SK-N-SH (cell line): ENCODE results near the gene GPR75. TPM values are rescaled to one million over a fixed set of nuclear protein-coding genes. Genes with fewer than 3 reads are reported as not detected.

Source experiments
- CTCF ChIA-PET: fragments of 300-600, 350-600 bp; formaldehyde crosslinking; extraction: SDS; loops from one replicate; lab custom pipeline; 2021; lab: Yijun Ruan, JAX
- POLR2A ChIA-PET: fragments of 350-600 bp; sonication (Branson Sonifier 250); formaldehyde crosslinking; extraction: SDS; loops from one replicate; lab custom pipeline; 2020; ENCODE audit warnings: antibody characterized with exemption, inconsistent platforms; lab: Yijun Ruan, JAX
- DNase-seq: peaks from one replicate; pipeline ENCODE4 v3.0.0; 2012
- H2AFZ ChIP-seq: fragments of 200-600 bp; sonication (generic); 2 replicates; pipeline ENCODE4 v1.8.1; 2016; ENCODE audit warnings: antibody characterized with exemption, mild to moderate bottlenecking, low read depth
- H3F3A ChIP-seq: fragments of 200-600 bp; sonication (generic); replicated peaks from 2 replicates; pipeline ENCODE3; 2016; ENCODE audit warnings: antibody characterized with exemption, mild to moderate bottlenecking; ENCODE audit not compliant: insufficient read depth
- H3K27ac ChIP-seq, 2 experiments: fragments of 200-500 bp in 1 of 2; fragments of 200-600 bp in 1 of 2; sonication (Bioruptor generic) in 1 of 2; sonication (generic), shearing (Covaris generic) in 1 of 2; 2 replicates each; pipeline versions ENCODE4 v1.5.1 to v1.6.1; 2014 to 2016; ENCODE audit warnings: low read depth in 2 of 2, inconsistent platforms in 1 of 2, low read length in 1 of 2, mild to moderate bottlenecking in 1 of 2, mixed read lengths in 1 of 2
- H3K27me3 ChIP-seq: fragments of 200-600 bp; sonication (generic), shearing (Covaris generic); 2 replicates; pipeline ENCODE4 v1.6.1; 2016; ENCODE audit warnings: mixed run types; ENCODE audit not compliant: insufficient read depth
- H3K36me3 ChIP-seq, 2 experiments: fragments of 200-500 bp in 1 of 2; fragments of 200-600 bp in 1 of 2; sonication (Bioruptor generic) in 1 of 2; sonication (generic) in 1 of 2; replicated peaks in 1 of 2; 2 replicates each; pipeline versions ENCODE3 to v1.5.1; 2014 to 2016; ENCODE audit warnings: low read length in 1 of 2, mild to moderate bottlenecking in 1 of 2; ENCODE audit not compliant: insufficient read depth in 2 of 2, control insufficient read depth in 1 of 2
- H3K4me1 ChIP-seq, 2 experiments: fragments of 200-500 bp in 1 of 2; fragments of 200-600 bp in 1 of 2; sonication (Bioruptor generic) in 1 of 2; sonication (generic), shearing (Covaris generic) in 1 of 2; 2 replicates each; pipeline versions ENCODE4 v1.5.1 to v1.6.1; 2014 to 2016; ENCODE audit warnings: low read depth in 1 of 2, low read length in 1 of 2, mixed run types in 1 of 2; ENCODE audit not compliant: insufficient read depth in 2 of 2, control insufficient read depth in 1 of 2
- H3K4me2 ChIP-seq: fragments of 200-600 bp; sonication (generic), shearing (Covaris generic); 2 replicates; pipeline ENCODE4 v1.6.1; 2017; ENCODE audit warnings: mixed run types
- H3K4me3 ChIP-seq, 2 experiments: fragments of 200-500 bp in 1 of 2; fragments of 200-600 bp in 1 of 2; sonication (Bioruptor generic) in 1 of 2; sonication (generic), shearing (Covaris generic) in 1 of 2; 2 replicates each; pipeline versions ENCODE4 v1.5.1 to v1.8.1; 2014 to 2016; ENCODE audit warnings: low read depth in 2 of 2, inconsistent platforms in 1 of 2, low read length in 1 of 2, mild to moderate bottlenecking in 1 of 2, mixed read lengths in 1 of 2, moderate library complexity in 1 of 2
- H3K79me2 ChIP-seq: fragments of 200-600 bp; sonication (generic); 2 replicates; pipeline ENCODE4 v1.8.1; 2017; ENCODE audit warnings: mild to moderate bottlenecking; ENCODE audit not compliant: insufficient read depth
- H3K9ac ChIP-seq: fragments of 200-600 bp; sonication (generic); 2 replicates; pipeline ENCODE4 v1.6.1; 2017; ENCODE audit warnings: mixed run types
- H3K9me2 ChIP-seq: fragments of 200-600 bp; sonication (generic); 2 replicates; pipeline ENCODE4 v1.6.1; 2017; ENCODE audit warnings: mixed run types
- H3K9me3 ChIP-seq: fragments of 200-600 bp; sonication (generic); 2 replicates; pipeline ENCODE4 v1.6.1; 2017; ENCODE audit warnings: mixed run types, mild to moderate bottlenecking, moderate library complexity
- H4K20me1 ChIP-seq: fragments of 200-600 bp; sonication (generic); 2 replicates; pipeline ENCODE4 v1.6.1; 2017; ENCODE audit warnings: mild to moderate bottlenecking, mixed run types; ENCODE audit not compliant: insufficient read depth
- CHD2 ChIP-seq: fragments of 150-350 bp; IDR thresholded peaks from 2 replicates; pipeline ENCODE4 v1.6.1; 2018; ENCODE audit warnings: low read length; ENCODE audit not compliant: partially characterized antibody
- ELF1 ChIP-seq: IDR thresholded peaks from 2 replicates; pipeline ENCODE4 v1.4.0; 2012
- GATA2 ChIP-seq: sonication (generic); formaldehyde crosslinking; IDR thresholded peaks from 2 replicates; pipeline ENCODE4 v1.5.0; 2020; ENCODE audit warnings: mild to moderate bottlenecking, missing genetic modification reagents
- MEF2A ChIP-seq: IDR thresholded peaks from 2 replicates; pipeline ENCODE4 v1.4.0; 2012; ENCODE audit warnings: low read depth, borderline replicate concordance
- MXI1 ChIP-seq: IDR thresholded peaks from 2 replicates; pipeline ENCODE4 v1.6.1; 2012; ENCODE audit warnings: mild to moderate bottlenecking, low read depth, low read length, improper control_type of control experiment
- RAD21 ChIP-seq: IDR thresholded peaks from 2 replicates; pipeline ENCODE4 v1.6.1; 2012; ENCODE audit warnings: mild to moderate bottlenecking, low read length
- RCOR1 ChIP-seq: fragments of 150-350 bp; IDR thresholded peaks from 2 replicates; pipeline ENCODE4 v1.6.1; 2017; ENCODE audit warnings: antibody characterized with exemption, low read length
- RFX5 ChIP-seq: IDR thresholded peaks from 2 replicates; pipeline ENCODE4 v1.6.1; 2012; ENCODE audit warnings: mild to moderate bottlenecking, improper control_type of control experiment, low read length
- TCF12 ChIP-seq: IDR thresholded peaks from 2 replicates; pipeline ENCODE4 v1.4.0; 2012
- WGBS: methylation state at CpG from one replicate; pipeline ENCODE4 v1.1.6; 2017; ENCODE audit warnings: low lambda C conversion rate; 5-methylcytosine and 5-hydroxymethylcytosine counted together
- polyA plus RNA-seq, 3 experiments: library from polyadenylated mRNA; depleted of rRNA; stranded (reverse); fragments of >200 nt; gene quantifications; 2 replicates each; pipeline ENCODE4 v1.2.3, GENCODE V29; 2012
- TF ChIP-seq, protein P1 (sequence below): IDR thresholded peaks from 2 replicates; pipeline ENCODE4 v1.4.0; 2012; ENCODE audit warnings: low read depth, borderline replicate concordance
- TF ChIP-seq, protein P2 (sequence below): IDR thresholded peaks from 2 replicates; pipeline ENCODE4; 2012
- TF ChIP-seq, protein P3 (sequence below): fragments of 150-350 bp; IDR thresholded peaks from 2 replicates; pipeline ENCODE4 v1.6.1; 2017; ENCODE audit warnings: antibody characterized with exemption, low read length, low read depth, borderline replicate concordance

Gene GPR75
- polyA plus RNA-seq, 1 of the 3 experiments (the other 2 are of a cell fraction): 1.8 TPM

- no peak overlapping the region for H3K9ac ChIP-seq
- H3K4me1 ChIP-seq: peaks cover 0 to 4% of the 10 kb centered on the region in 2 experiments; a peak in 2 of 4 replicates
- no peaks in the 10 kb centered on the region for H3K79me2 ChIP-seq
- no peak overlapping the region for H2AFZ ChIP-seq
- POLR2A ChIA-PET: no interaction called here
- peaks cover 46 to 62% of the 10 kb centered on the region in 2 experiments for H3K36me3 ChIP-seq
- H3K9me2 ChIP-seq: no peaks in the 10 kb centered on the region
- TF ChIP-seq, protein P1, sequence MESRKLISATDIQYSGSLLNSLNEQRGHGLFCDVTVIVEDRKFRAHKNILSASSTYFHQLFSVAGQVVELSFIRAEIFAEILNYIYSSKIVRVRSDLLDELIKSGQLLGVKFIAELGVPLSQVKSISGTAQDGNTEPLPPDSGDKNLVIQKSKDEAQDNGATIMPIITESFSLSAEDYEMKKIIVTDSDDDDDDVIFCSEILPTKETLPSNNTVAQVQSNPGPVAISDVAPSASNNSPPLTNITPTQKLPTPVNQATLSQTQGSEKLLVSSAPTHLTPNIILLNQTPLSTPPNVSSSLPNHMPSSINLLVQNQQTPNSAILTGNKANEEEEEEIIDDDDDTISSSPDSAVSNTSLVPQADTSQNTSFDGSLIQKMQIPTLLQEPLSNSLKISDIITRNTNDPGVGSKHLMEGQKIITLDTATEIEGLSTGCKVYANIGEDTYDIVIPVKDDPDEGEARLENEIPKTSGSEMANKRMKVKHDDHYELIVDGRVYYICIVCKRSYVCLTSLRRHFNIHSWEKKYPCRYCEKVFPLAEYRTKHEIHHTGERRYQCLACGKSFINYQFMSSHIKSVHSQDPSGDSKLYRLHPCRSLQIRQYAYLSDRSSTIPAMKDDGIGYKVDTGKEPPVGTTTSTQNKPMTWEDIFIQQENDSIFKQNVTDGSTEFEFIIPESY: no peak
- no peak for TF ChIP-seq GATA2 (CRISPR knock-in tag)
- TF ChIP-seq CHD2: no peak
- TF ChIP-seq RAD21: no peak
- no peak for TF ChIP-seq MXI1
- no peak for TF ChIP-seq TCF12
- TF ChIP-seq RCOR1: no peak
- TF ChIP-seq, protein P2, sequence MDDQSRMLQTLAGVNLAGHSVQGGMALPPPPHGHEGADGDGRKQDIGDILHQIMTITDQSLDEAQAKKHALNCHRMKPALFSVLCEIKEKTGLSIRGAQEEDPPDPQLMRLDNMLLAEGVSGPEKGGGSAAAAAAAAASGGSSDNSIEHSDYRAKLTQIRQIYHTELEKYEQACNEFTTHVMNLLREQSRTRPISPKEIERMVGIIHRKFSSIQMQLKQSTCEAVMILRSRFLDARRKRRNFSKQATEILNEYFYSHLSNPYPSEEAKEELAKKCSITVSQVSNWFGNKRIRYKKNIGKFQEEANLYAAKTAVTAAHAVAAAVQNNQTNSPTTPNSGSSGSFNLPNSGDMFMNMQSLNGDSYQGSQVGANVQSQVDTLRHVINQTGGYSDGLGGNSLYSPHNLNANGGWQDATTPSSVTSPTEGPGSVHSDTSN: no peak
- TF ChIP-seq ELF1: no peak
- no peak overlapping the region for H3K4me3 ChIP-seq
- H3K27ac ChIP-seq: no peak overlapping the region
- no peaks in the 10 kb centered on the region for H3K9me3 ChIP-seq
- H3K4me2 ChIP-seq: no peak overlapping the region
- H4K20me1 ChIP-seq: no peaks in the 10 kb centered on the region
- 97% methylated on average over 5 of the region's 5 CpGs for WGBS
- no peak for DNase-seq
- CTCF ChIA-PET: no interaction called here
- no peaks in the 10 kb centered on the region for H3K27me3 ChIP-seq
- H3F3A ChIP-seq: peaks cover 4% of the 10 kb centered on the region
Measured at GRCh38 chr2:53867169-53867568, 7.4 kb upstream of the GPR75 start.

- POLR2A ChIA-PET: no interaction called here
- Histone ChIP-seq H3K27me3 (no peaks in the 10 kb centered on the region), H3K27ac (no peak overlapping the region), H3K4me1 (peaks cover 0 to 4% of the 10 kb centered on the region in 2 experiments; a peak in 2 of 4 replicates), H3K9me3 (no peaks in the 10 kb centered on the region), H3K4me2 (no peak overlapping the region), H4K20me1 (no peaks in the 10 kb centered on the region), H3K9ac (no peak overlapping the region), H2AFZ (no peak overlapping the region), H3K4me3 (no peak overlapping the region), H3K79me2 (no peaks in the 10 kb centered on the region), H3K36me3 (peaks cover 49 to 58% of the 10 kb centered on the region in 2 experiments), H3K9me2 (no peaks in the 10 kb centered on the region), H3F3A (peaks cover 3% of the 10 kb centered on the region)
- TF ChIP-seq CHD2 (no peak), MEF2A (no peak), RFX5 (no peak)
- TF ChIP-seq, protein P3, sequence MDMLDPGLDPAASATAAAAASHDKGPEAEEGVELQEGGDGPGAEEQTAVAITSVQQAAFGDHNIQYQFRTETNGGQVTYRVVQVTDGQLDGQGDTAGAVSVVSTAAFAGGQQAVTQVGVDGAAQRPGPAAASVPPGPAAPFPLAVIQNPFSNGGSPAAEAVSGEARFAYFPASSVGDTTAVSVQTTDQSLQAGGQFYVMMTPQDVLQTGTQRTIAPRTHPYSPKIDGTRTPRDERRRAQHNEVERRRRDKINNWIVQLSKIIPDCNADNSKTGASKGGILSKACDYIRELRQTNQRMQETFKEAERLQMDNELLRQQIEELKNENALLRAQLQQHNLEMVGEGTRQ: no peak
- WGBS: 93% methylated on average over 5 of the region's 5 CpGs
- no peak for DNase-seq
- CTCF ChIA-PET: no interaction called here
Measured at GRCh38 chr2:53865962-53866361, 6.2 kb upstream of the GPR75 start.
